Suprapubic skin (tissue), 4 donors: ENCODE measurements around the gene SEL1L3. TPM values are rescaled to one million over a fixed set of nuclear protein-coding genes. Genes with fewer than 3 reads are reported as not detected.
A peak's percentile ranks its signal among the peaks of the same experiment; 100 is the strongest.

Source experiments
- DNase-seq, 2 donors: peaks; one replicate each; pipeline ENCODE4 v3.0.0-alpha.2; 2019; ENCODE audit warnings: low spot score in 2 of 2
- H3K27ac ChIP-seq: fragments of 200-600 bp; sonication (generic); one replicate; pipeline ENCODE4 v1.5.1; 2019
- H3K27me3 ChIP-seq: fragments of 200-600 bp; sonication (generic); one replicate; pipeline ENCODE4 v1.5.1; 2019
- H3K36me3 ChIP-seq: fragments of 200-600 bp; sonication (generic); one replicate; pipeline ENCODE4 v1.5.1; 2019
- H3K4me1 ChIP-seq: fragments of 200-600 bp; sonication (generic); one replicate; pipeline ENCODE4 v1.5.1; 2019
- H3K4me3 ChIP-seq: fragments of 200-600 bp; sonication (generic); one replicate; pipeline ENCODE4 v1.5.1; 2019; ENCODE audit warnings: mild to moderate bottlenecking
- H3K9me3 ChIP-seq: fragments of 200-600 bp; sonication (generic); one replicate; pipeline ENCODE4 v1.5.1; 2019
- EP300 ChIP-seq: sonication (generic); formaldehyde crosslinking; IDR thresholded peaks from one replicate; pipeline ENCODE4 v1.6.1; 2017; ENCODE audit warnings: antibody characterized with exemption
- POLR2A ChIP-seq, 2 donors: fragments of 450-650 bp; IDR thresholded peaks; one replicate each; pipeline ENCODE4 v1.6.1; 2017; ENCODE audit warnings: antibody characterized with exemption in 2 of 2, mild to moderate bottlenecking in 2 of 2, moderate library complexity in 2 of 2
- POLR2AphosphoS5 ChIP-seq, 3 donors: sonication (generic); formaldehyde crosslinking; IDR thresholded peaks; one replicate each; pipeline ENCODE4 v1.6.1; 2017; ENCODE audit warnings: antibody characterized with exemption in 3 of 3
- WGBS: methylation state at CpG from one replicate; pipeline ENCODE4 v1.1.5; 2018; 5-methylcytosine and 5-hydroxymethylcytosine counted together
- total RNA-seq, 4 donors: library from RNA; depleted of rRNA; stranded (reverse); fragments of >200 nt; gene quantifications; one replicate each; pipeline ENCODE4 v1.1.0, GENCODE V29; 2016
- TF ChIP-seq, protein P1 (sequence below), 2 donors: fragments of 200-600 bp in 1 of 2; fragments of 450-650 bp in 1 of 2; sonication (generic) in 1 of 2; IDR thresholded peaks; one replicate each; pipeline ENCODE4 v1.5.1; 2016 to 2019; ENCODE audit warnings: antibody characterized with exemption in 2 of 2, mild to moderate bottlenecking in 1 of 2, moderate library complexity in 1 of 2

The SEL1L3 gene
- total RNA-seq, 4 donors from 2014 or later, result 5.5 to 16.0 (median 12.3) TPM

DNA sequence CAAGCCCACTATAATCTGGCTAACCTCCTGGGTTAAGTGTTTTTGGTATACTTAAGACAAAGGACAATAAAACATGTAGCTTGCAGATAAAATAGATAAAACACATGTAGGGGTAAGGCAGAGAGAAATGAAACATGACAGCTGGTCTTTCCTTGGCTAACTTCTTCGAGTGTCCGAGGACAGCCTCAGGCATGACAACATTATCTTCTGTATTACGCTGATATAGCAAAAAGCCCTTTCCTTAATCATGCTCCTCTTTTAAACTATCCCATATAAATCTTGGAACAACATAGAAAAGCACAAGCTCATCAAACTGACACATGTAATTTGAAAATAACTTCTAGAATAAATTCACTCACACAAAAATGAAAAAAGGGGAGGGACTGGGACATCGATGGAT is 91.1 kb downstream of the SEL1L3 start:
- Histone ChIP-seq H3K36me3 (no peaks in the 10 kb centered on the region), H3K4me1 (no peaks in the 10 kb centered on the region), H3K4me3 (no peak overlapping the region), H3K27ac (no peak overlapping the region), H3K27me3 (no peaks in the 10 kb centered on the region), H3K9me3 (no peaks in the 10 kb centered on the region)
- DNase-seq, result no peak
- WGBS, result 67% methylated on average over 4 of the region's 4 CpGs
- TF ChIP-seq EP300, result no peak
- TF ChIP-seq POLR2A (IDR thresholded peaks at IDR 0.05), result no peak
- TF ChIP-seq POLR2AphosphoS5 (IDR thresholded peaks at IDR 0.05), result no peak
- TF ChIP-seq, protein P1, sequence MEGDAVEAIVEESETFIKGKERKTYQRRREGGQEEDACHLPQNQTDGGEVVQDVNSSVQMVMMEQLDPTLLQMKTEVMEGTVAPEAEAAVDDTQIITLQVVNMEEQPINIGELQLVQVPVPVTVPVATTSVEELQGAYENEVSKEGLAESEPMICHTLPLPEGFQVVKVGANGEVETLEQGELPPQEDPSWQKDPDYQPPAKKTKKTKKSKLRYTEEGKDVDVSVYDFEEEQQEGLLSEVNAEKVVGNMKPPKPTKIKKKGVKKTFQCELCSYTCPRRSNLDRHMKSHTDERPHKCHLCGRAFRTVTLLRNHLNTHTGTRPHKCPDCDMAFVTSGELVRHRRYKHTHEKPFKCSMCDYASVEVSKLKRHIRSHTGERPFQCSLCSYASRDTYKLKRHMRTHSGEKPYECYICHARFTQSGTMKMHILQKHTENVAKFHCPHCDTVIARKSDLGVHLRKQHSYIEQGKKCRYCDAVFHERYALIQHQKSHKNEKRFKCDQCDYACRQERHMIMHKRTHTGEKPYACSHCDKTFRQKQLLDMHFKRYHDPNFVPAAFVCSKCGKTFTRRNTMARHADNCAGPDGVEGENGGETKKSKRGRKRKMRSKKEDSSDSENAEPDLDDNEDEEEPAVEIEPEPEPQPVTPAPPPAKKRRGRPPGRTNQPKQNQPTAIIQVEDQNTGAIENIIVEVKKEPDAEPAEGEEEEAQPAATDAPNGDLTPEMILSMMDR (IDR thresholded peaks at IDR 0.05), result no peak

DNA sequence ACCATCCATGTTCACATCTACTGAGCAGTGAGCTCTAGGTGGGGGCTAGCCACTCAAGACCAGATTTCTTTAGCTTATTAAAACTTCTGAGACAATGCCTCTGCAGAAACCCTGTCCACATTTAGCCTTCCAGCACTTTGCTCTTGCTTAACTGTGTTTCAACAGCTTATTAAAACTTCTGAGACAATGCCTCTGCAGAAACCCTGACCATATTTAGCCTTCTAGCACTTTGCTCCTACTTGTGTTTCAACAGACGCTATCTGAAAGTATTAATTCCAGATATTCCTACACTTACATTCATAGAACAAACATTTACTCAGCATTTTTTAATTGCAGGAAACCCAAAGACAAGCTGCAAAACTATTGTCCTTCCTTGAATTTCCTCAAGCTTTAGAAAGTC is 91.9 kb downstream of the SEL1L3 start:
- Histone ChIP-seq H3K27me3 (no peaks in the 10 kb centered on the region), H3K27ac (no peak overlapping the region), H3K9me3 (no peaks in the 10 kb centered on the region), H3K4me1 (no peaks in the 10 kb centered on the region), H3K36me3 (no peaks in the 10 kb centered on the region), H3K4me3 (no peak overlapping the region)
- WGBS, result 43% methylated on average over 1 of the region's 1 CpG
- DNase-seq, result no peak
- no peak for TF ChIP-seq POLR2A (IDR thresholded peaks at IDR 0.05)
- TF ChIP-seq, protein P1 (IDR thresholded peaks at IDR 0.05), result no peak
- TF ChIP-seq POLR2AphosphoS5 (IDR thresholded peaks at IDR 0.05), result no peak
- TF ChIP-seq EP300, result no peak

DNA sequence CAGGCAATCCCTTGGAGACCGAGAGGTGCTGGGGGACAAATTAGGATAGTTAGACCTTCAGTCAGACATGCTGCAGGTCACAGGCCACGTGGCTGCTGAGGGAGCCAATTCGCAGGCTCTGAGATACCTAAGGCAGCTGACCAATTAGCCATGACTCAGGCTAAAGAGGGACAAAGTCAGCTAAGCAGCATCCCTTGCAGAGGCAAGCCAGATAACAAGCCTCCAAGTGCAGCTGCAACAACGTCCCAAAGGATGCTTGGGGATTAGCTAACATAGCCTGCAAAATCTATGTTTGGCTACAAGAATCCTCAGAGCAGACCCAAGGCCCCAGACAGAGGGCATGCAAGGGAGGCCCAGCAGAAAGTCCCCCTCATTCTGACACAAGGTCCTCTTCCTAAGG is 93.5 kb downstream of the SEL1L3 start:
- no peak for DNase-seq
- WGBS, result 66% methylated on average over 4 of the region's 4 CpGs
- TF ChIP-seq, protein P1 (IDR thresholded peaks at IDR 0.05), result no peak
- TF ChIP-seq EP300 (no peak), POLR2AphosphoS5 (IDR thresholded peaks at IDR 0.05) (no peak), POLR2A (IDR thresholded peaks at IDR 0.05) (no peak)

DNA sequence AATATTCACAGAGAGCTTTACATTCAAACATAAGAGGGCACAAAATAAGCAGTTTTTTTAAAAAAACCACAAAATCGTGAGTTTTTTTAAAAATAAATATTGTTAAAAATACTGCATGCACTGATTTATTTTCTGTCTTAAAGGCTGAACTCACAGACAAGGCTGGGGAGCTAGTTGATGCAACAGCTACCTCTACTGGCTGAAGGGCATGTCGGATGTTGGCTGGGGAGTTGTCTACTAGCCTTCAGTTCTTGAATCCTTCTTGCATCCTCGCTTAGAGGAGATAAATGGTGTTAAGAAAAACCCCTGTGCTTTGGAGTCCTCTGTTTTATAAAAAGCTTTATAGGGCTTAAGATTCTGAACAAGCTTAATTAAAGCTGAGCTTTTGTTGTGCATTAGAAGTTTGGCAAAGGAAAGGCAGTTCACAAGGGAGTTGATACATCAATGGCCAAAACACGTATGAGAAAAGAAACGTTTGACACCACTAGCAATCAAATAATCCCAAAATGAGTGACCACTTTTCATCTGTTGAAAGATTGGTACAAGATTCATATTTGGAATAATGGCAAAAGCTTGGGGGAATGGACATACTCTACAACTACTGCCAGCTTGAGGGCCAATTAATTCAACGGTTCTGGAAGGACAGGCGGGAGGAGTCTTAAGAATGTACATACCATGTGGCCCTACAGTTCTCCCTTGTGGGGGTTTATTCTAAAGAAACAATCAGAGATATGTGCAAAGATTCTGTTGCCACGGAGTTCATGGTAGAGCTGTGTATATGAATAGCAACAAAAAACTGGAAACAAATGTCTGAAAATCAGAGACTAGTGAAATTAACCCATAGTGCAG is 94.7 kb downstream of the SEL1L3 start:
- no peak for TF ChIP-seq POLR2AphosphoS5 (IDR thresholded peaks at IDR 0.05)
- no peak for TF ChIP-seq EP300
- TF ChIP-seq, protein P1 (IDR thresholded peaks at IDR 0.05), result peak in 1 of 2 donors; percentile 63
- no peak for TF ChIP-seq POLR2A (IDR thresholded peaks at IDR 0.05)
- H3K4me1 ChIP-seq, result no peaks in the 10 kb centered on the region
- no peak overlapping the region for H3K27ac ChIP-seq
- no peak for DNase-seq
- no peak overlapping the region for H3K4me3 ChIP-seq
- 48% methylated on average over 8 of the region's 8 CpGs for WGBS
- no peaks in the 10 kb centered on the region for H3K9me3 ChIP-seq
- H3K36me3 ChIP-seq, result no peaks in the 10 kb centered on the region
- no peaks in the 10 kb centered on the region for H3K27me3 ChIP-seq

More for the DNA sequence above, 93.5 kb downstream of the SEL1L3 start:
- H3K4me1 ChIP-seq, result no peaks in the 10 kb centered on the region
- H3K9me3 ChIP-seq, result no peaks in the 10 kb centered on the region
- H3K27ac ChIP-seq, result no peak overlapping the region
- no peaks in the 10 kb centered on the region for H3K36me3 ChIP-seq
- no peaks in the 10 kb centered on the region for H3K27me3 ChIP-seq
- no peak overlapping the region for H3K4me3 ChIP-seq

DNA sequence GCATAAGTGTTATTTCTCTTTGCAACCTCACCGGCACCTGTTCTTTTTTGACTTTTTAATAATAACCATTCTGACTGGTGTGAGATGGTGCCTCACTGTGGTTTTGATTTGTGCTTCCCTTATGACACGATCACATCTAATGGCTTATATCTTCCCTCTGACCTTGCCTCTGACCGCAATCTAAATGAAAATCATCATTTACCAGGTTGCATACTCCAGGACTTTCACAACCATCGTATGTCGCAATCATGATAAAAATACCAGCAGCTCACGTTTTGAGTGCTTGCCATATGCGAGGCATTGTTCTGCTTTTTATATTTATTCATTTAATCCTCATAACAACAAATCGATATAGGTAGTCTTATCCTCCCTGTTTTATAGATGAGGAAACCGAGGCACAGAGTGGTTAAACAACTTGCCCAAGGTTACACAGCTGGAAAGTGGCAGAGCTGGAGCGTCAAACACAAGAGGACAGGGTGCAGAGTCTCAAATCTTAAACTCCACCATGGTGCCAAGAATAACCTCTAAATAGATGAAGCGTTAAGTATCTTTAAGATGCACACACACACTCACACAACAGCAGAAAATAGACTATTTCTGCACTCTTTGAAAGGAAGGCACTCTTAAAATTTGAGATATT is 102.2 kb downstream of the SEL1L3 start:
- H3K4me3 ChIP-seq, result no peak overlapping the region
- H3K27ac ChIP-seq, result no peak overlapping the region
- H3K27me3 ChIP-seq, result no peaks in the 10 kb centered on the region
- 79% methylated on average over 11 of the region's 11 CpGs for WGBS
- no peaks in the 10 kb centered on the region for H3K4me1 ChIP-seq
- no peak for DNase-seq
- TF ChIP-seq, protein P1 (IDR thresholded peaks at IDR 0.05), result no peak
- TF ChIP-seq POLR2AphosphoS5 (IDR thresholded peaks at IDR 0.05), result no peak
- no peak for TF ChIP-seq EP300
- no peak for TF ChIP-seq POLR2A (IDR thresholded peaks at IDR 0.05)
- H3K9me3 ChIP-seq, result no peaks in the 10 kb centered on the region
- no peaks in the 10 kb centered on the region for H3K36me3 ChIP-seq
